ENCODE results near the gene STT3B. TPM values are rescaled to one million over a fixed set of nuclear protein-coding genes. Genes with fewer than 3 reads are reported as not detected.
"Not testable (repeated sequence)": the region's sequence is repeated elsewhere in the genome, so short reads cannot be mapped to it uniquely, and the experiment has no call there.

STT3B gene
- total and polyA plus RNA-seq, 2 of the 4 experiments (the other 2 are of a cell fraction) = 45.5 to 86.4 TPM

DNA sequence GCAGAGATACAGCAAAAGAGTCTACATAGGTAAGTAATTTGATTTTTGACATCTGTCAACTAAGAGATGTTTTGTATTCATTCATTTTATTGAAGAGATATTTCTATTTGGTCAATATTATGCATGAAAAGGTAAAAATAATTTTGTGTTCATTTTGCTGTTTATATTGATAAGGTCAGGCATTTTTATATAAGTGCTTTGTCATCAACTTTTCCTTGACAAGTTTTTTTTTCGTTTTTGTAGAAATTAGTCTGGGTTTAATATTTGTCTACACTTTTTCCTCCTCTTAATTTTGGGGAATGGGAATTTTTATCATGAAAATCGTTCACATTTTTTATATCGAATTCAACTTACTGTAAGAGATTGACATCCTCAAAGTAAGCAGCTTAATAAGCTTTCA lies 67.7 kb downstream of the STT3B start:
- Histone ChIP-seq H4K5ac (ENCODE audit: low read depth, low read length) (no peak overlapping the region), H3K9me3 (ENCODE audit: control insufficient read depth, insufficient read depth, low read length) (no peaks in the 10 kb centered on the region), H2BK15ac (ENCODE audit: low read depth, low read length) (no peak overlapping the region), H3K4me3 (ENCODE audit: insufficient read depth, low read depth, low read length) (no peak overlapping the region), H3K14ac (replicated peaks; ENCODE audit: low read depth, low read length) (no peak overlapping the region), H2AK5ac (ENCODE audit: low read depth, low read length) (no peak overlapping the region), H4K8ac (ENCODE audit: low read depth in 2 of 2, low read length in 2 of 2) (no peak overlapping the region), H3K4me2 (ENCODE audit: low read depth, low read length) (no peak overlapping the region), H2AK9ac (replicated peaks; ENCODE audit: low read depth, low read length, poor library complexity) (no peak overlapping the region), H3K4ac (ENCODE audit: low read depth, low read length) (no peak overlapping the region), H2BK20ac (ENCODE audit: low read depth, low read length) (no peak overlapping the region), H3K27me3 (ENCODE audit: control insufficient read depth, insufficient read depth, low read length) (no peaks in the 10 kb centered on the region), H4K20me1 (ENCODE audit: insufficient read depth, low read length) (no peaks in the 10 kb centered on the region), H3K56ac (ENCODE audit: extremely low read depth, insufficient read depth, low read length) (no peak overlapping the region), H2AFZ (replicated peaks; ENCODE audit: low read length, poor library complexity) (no peak overlapping the region), H3K27ac (ENCODE audit: insufficient read depth, low read length) (no peak overlapping the region), H3K23ac (ENCODE audit: low read depth, low read length) (no peak overlapping the region), H3K79me1 (ENCODE audit: low read depth in 1 of 2, low read length in 2 of 2) (peaks cover 5 to 13% of the 10 kb centered on the region in 2 experiments; a peak in 3 of 4 replicates), H2BK5ac (ENCODE audit: low read depth, low read length, poor library complexity, severe bottlenecking) (no peak overlapping the region), H3K18ac (ENCODE audit: low read depth, low read length) (no peak overlapping the region), H3K9me1 (ENCODE audit: insufficient read depth, low read length) (no peaks in the 10 kb centered on the region), H3K4me1 (ENCODE audit: control insufficient read depth, insufficient read depth, low read length) (no peaks in the 10 kb centered on the region), H2BK120ac (ENCODE audit: low read depth, low read length) (no peak overlapping the region), H3K36me3 (ENCODE audit: control insufficient read depth, insufficient read depth, low read length) (peaks cover 5% of the 10 kb centered on the region; the same call in 1 of the 2 replicates), H3K9ac (ENCODE audit: low read depth, low read length) (no peak overlapping the region), H4K91ac (ENCODE audit: insufficient read depth, low read depth, low read length) (no peak overlapping the region)
- CTCF ChIA-PET = interaction anchor here (0.6 kb wide), 1 partner anchor 195 kb away, joined by 5 read pairs; no protein-coding TSS in a partner anchor
- in situ Hi-C loops (cut with MboI; ENCODE audit: low sequenced_read_pairs) (loop anchor here (25.0 kb wide), 1 partner anchor 537 kb away; no protein-coding TSS in a partner anchor), intact Hi-C loops (cut with micrococcal nuclease) (no loop called here), dilution Hi-C loops (cut with HindIII; ENCODE audit: low sequenced_read_pairs, unreplicated experiment) (no loop called here)
- no peak for TF ChIP-seq FOS (IDR thresholded peaks at IDR 0.05; ENCODE audit: low read depth, low read length)
- peak; percentile 62 for TF ChIP-seq MAFK (IDR thresholded peaks at IDR 0.05; ENCODE audit: low read depth, low read length)
- POLR2A ChIA-PET (ENCODE audit: unreplicated experiment) = no interaction called here
- no peak for ATAC-seq (ENCODE audit: low read depth)
- no peak for DNase-seq
- no CpG with 5 or more reads among the region's 3 CpGs for WGBS, 2 experiments (ENCODE audit: extremely low coverage in 2 of 2, insufficient read length in 1 of 2)
- BruUV-seq (replicated peaks) = no TSS peak

DNA sequence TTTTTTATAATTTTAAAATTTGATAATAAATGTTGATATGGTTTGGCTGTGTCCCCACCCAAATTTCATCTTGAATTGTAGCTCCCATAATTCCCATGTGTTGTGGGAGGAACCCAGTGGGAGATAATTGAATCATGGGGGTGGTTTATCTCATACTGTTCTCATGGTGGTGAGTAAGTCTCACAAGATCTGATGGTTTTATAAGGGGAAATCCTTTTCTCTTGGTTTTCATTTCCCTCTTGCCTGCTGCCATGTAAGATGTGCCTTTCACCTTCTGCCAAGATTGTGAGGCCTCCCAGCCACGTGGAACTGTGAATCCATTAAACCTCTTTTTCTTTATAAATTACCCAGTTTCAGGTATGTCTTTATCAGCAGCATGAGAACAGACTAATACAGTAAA lies 72.6 kb downstream of the STT3B start:
- H3K27ac ChIP-seq (ENCODE audit: insufficient read depth, low read length); H3K36me3 ChIP-seq (ENCODE audit: control insufficient read depth, insufficient read depth, low read length); H3K4me1 ChIP-seq (ENCODE audit: control insufficient read depth, insufficient read depth, low read length); H2BK5ac ChIP-seq (ENCODE audit: low read depth, low read length, poor library complexity, severe bottlenecking); H3K23ac ChIP-seq (ENCODE audit: low read depth, low read length); H3K56ac ChIP-seq (ENCODE audit: extremely low read depth, insufficient read depth, low read length); BruUV-seq (replicated peaks); H3K4me2 ChIP-seq (ENCODE audit: low read depth, low read length); CTCF ChIA-PET; H3K4me3 ChIP-seq (ENCODE audit: insufficient read depth, low read depth, low read length); H3K9me3 ChIP-seq (ENCODE audit: control insufficient read depth, insufficient read depth, low read length); H4K91ac ChIP-seq (ENCODE audit: insufficient read depth, low read depth, low read length); H2AK5ac ChIP-seq (ENCODE audit: low read depth, low read length); ATAC-seq (ENCODE audit: low read depth); H2BK20ac ChIP-seq (ENCODE audit: low read depth, low read length); H2BK15ac ChIP-seq (ENCODE audit: low read depth, low read length); H4K20me1 ChIP-seq (ENCODE audit: insufficient read depth, low read length); intact Hi-C loops (cut with micrococcal nuclease); H2AK9ac ChIP-seq (replicated peaks; ENCODE audit: low read depth, low read length, poor library complexity); H3K4ac ChIP-seq (ENCODE audit: low read depth, low read length); dilution Hi-C loops (cut with HindIII; ENCODE audit: low sequenced_read_pairs, unreplicated experiment); H4K8ac ChIP-seq (ENCODE audit: low read depth in 2 of 2, low read length in 2 of 2); H3K9me1 ChIP-seq (ENCODE audit: insufficient read depth, low read length); H2AFZ ChIP-seq (replicated peaks; ENCODE audit: low read length, poor library complexity); H2BK120ac ChIP-seq (ENCODE audit: low read depth, low read length); H3K14ac ChIP-seq (replicated peaks; ENCODE audit: low read depth, low read length); H3K27me3 ChIP-seq (ENCODE audit: control insufficient read depth, insufficient read depth, low read length); DNase-seq; POLR2A ChIA-PET (ENCODE audit: unreplicated experiment); H4K5ac ChIP-seq (ENCODE audit: low read depth, low read length); H3K18ac ChIP-seq (ENCODE audit: low read depth, low read length); H3K9ac ChIP-seq (ENCODE audit: low read depth, low read length): not testable (repeated sequence)
- no CpG with 5 or more reads among the region's 1 CpG for WGBS, 2 experiments (ENCODE audit: extremely low coverage in 2 of 2, insufficient read length in 1 of 2)
- peaks cover 6 to 11% of the 10 kb centered on the region in 2 experiments; a peak in 3 of 4 replicates for H3K79me1 ChIP-seq (ENCODE audit: low read depth in 1 of 2, low read length in 2 of 2)
- in situ Hi-C loops (cut with MboI; ENCODE audit: low sequenced_read_pairs) = loop anchor here (25.0 kb wide), 1 partner anchor 532 kb away; no protein-coding TSS in a partner anchor
